Activated CD8-positive, alpha-beta memory T cell treated with anti-CD3 and anti-CD28 coated beads for 48 hours (primary cell): Measurements from ENCODE around the gene STARD8.

Source experiments
- DNase-seq, 3 experiments: peaks; one replicate each; pipeline ENCODE4 v3.0.0-alpha.2; 2020; ENCODE audit warnings: low read depth in 2 of 3, low spot score in 2 of 3

The STARD8 gene

DNA sequence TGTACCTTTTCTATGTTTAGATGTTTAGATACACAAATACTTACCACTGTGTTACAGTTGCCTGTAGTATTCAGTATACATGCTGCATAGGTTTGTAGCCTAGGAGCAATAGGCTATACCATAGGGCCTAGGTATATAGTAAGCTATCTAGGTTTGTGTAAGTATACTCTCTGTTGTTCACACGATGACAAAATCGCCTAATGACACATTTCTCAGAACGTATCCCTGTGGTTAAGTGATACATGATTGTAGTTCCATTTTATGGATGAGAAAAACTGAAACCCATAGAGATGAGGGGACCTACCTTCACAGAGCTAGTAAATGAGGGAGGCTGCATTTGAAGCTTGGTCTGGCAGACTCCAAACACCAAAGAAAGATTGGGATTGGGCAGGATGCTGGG is 102.0 kb downstream of the STARD8 start:
- DNase-seq = no peak

GRCh38 chrX:68750316-68750715 is 102.8 kb downstream of the STARD8 start:
- no peak for DNase-seq

DNA sequence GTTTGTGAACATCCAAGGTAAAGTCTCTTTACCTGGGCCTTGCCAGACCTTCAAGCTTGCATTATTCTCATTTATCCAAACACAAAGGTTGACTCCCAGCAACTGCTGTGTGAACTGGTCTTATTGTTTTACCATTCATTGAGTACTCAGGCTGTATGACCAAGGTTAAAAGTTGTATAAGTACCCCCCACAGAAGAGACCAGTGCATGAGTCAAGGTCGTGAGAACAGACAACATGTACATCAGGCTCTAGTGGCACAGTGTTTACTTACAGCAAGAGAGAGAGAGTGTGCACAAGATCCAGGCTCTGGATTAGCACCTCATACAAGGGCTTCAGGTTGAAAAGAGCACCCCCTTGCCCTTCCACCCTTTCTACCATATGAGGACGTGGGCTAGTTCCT is 103.9 kb downstream of the STARD8 start:
- no peak for DNase-seq

GRCh38 chrX:68753218-68753617 is 105.8 kb downstream of the STARD8 start:
- no peak for DNase-seq

GRCh38 chrX:68754406-68754805 is 106.9 kb downstream of the STARD8 start:
- DNase-seq = no peak

DNA sequence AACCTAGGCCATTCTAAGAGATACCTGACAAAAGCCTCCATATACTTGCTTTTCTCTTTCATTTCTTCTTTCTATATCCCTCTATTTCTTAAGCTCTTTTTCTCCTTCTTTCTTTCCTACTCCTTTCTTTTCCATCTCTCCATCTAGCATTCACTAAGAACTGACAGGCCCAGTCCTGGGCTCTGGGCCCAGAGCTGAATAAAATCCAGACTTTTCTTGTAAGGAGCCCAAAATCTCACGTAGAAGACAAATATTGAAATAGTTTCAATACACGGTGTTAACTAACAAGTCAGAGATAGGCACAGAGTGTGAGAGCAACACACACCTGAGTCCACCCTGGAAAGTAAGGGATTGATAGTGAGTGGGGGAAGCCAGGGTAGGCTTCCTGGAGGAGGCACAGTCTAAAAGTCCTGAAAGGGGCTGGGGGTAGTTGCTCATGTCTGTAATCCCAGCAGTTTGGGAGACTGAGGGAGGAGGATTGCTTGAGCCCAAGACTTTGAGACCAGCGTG is 108.2 kb downstream of the STARD8 start:
- no peak for DNase-seq

DNA sequence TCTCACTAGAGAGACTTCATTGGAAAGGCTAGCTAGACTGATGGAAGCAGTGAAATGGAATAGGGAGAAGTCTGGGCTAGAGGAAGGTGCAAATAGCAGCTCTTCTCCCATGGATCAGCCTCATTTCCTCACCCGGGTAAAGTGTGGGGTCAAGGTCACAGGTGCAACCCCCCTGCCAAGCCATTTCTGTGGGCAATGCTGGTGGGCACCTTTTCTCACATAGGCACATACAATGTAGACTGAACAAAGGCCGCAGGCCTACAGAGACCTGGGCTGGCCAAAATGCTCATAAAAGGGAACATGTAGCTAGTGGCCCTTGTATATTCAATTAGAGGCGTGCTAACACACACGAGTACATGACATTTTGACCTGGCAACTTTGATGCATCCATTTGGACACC is 109.9 kb downstream of the STARD8 start:
- DNase-seq = no peak

DNA sequence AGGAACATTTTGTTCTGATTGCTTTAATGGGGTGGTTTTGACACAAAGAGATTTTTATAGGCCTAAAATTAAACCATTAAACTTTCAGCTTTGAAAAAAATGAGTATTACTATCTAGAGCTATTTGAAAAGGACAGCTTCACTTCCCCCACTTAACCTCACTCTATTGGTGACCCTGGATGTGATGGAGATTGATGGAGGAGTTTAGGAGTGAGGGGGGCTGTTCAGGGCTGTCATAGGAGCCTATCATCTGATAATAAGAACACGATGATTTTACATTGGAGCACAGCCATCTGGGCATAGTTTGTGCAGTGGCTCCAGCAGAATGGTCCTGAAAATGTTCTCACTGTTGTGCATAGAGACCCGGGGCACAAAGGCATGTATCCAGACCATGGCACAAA is 110.3 kb downstream of the STARD8 start:
- DNase-seq = no peak

GRCh38 chrX:68758671-68759070 is 111.2 kb downstream of the STARD8 start:
- no peak for DNase-seq

GRCh38 chrX:68761086-68761485 is 113.6 kb downstream of the STARD8 start:
- no peak for DNase-seq

DNA sequence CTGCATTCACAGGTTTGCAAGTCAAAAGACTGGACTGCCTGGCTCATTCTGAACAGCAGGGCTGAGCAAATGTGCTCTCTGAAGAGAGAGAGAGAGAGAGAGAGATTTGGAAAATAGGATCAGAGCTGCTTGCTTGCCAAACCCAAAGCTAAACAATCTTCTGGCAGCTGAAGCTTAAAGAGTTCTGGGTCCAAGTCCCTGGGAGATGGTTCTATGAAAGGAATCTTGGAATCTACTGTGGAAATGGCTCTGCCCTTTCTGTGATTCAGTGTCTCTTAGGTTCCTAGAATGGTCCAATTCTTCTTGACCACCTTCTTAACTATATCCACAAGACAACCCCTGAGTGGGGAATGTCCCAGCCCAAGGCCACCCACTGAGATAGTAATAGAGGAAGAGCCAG is 115.3 kb downstream of the STARD8 start:
- DNase-seq = no peak

DNA sequence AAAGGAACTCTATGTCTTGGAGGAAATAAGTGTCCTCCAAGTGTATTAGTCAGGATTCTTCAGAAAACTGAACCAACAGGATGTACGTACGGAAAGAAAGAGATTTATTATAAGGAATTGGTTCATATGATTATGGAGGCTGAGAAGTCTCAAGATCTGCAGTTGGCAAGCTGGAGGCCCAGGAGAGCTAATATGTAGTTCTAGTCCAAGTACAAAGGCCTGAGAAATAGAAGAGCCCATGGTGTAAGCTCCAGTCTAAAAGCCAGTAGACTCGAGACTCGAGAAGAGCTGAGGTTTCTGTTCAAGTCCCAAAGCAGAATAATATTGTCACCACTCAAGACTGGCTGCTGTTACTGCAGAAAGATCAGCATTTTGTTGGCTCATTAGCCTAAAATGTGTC is 116.0 kb downstream of the STARD8 start:
- no peak for DNase-seq
